ENCODE measurements around the gene PDXDC1.
A peak's percentile ranks its signal among the peaks of the same experiment; 100 is the strongest.
"Not testable (repeated sequence)": the region's sequence is repeated elsewhere in the genome, so short reads cannot be mapped to it uniquely, and the experiment has no call there.

Gene PDXDC1, protein sequence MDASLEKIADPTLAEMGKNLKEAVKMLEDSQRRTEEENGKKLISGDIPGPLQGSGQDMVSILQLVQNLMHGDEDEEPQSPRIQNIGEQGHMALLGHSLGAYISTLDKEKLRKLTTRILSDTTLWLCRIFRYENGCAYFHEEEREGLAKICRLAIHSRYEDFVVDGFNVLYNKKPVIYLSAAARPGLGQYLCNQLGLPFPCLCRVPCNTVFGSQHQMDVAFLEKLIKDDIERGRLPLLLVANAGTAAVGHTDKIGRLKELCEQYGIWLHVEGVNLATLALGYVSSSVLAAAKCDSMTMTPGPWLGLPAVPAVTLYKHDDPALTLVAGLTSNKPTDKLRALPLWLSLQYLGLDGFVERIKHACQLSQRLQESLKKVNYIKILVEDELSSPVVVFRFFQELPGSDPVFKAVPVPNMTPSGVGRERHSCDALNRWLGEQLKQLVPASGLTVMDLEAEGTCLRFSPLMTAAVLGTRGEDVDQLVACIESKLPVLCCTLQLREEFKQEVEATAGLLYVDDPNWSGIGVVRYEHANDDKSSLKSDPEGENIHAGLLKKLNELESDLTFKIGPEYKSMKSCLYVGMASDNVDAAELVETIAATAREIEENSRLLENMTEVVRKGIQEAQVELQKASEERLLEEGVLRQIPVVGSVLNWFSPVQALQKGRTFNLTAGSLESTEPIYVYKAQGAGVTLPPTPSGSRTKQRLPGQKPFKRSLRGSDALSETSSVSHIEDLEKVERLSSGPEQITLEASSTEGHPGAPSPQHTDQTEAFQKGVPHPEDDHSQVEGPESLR

GRCh38 chr16:14974656-14975417 lies at the start of gene PDXDC1:
Gene PDXDC1, plus strand, starts transcription at chr16:14975026. Its CDS starts 174 bp downstream, at chr16:14975200.
- DNase-seq (ENCODE audit: low read depth in 2 of 2) = peak; percentile 93 to 98

- DNase-seq (ENCODE audit: low read depth in 2 of 2) = not testable (repeated sequence)
These were observed 46.6 kb upstream of the PDXDC1 start for GRCh38 chr16:14928064-14928714.

GRCh38 chr16:14929176-14929575 lies 45.6 kb upstream of the PDXDC1 start:
- DNase-seq (ENCODE audit: low read depth in 2 of 2) = not testable (repeated sequence)

- not testable (repeated sequence) for DNase-seq (ENCODE audit: low read depth in 2 of 2)
These were observed 44.6 kb upstream of the PDXDC1 start for GRCh38 chr16:14930246-14930645.

DNA sequence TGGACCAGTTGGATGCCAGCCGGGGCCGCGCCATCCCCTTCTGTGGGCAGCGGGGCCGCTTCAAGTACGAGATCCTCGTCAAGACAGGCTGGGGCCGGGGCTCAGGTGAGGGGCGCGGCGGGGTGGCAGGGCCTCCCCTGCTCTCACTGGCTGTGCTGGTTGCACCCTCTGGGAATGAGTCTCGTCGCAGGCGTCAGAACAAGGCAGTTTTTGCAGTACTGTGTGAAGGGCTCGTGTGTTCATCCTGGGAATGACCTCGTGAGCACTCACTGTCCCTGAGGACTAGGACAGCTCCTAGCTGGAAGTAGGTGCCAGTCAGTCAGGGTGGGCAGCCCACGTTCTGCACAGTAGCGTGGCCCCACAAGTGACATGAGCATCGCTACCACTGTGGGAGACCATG lies 43.9 kb upstream of the PDXDC1 start:
- not testable (repeated sequence) for DNase-seq (ENCODE audit: low read depth in 2 of 2)

GRCh38 chr16:14932581-14933375 lies 42.0 kb upstream of the PDXDC1 start:
- DNase-seq (ENCODE audit: low read depth in 2 of 2) = not testable (repeated sequence)

DNA sequence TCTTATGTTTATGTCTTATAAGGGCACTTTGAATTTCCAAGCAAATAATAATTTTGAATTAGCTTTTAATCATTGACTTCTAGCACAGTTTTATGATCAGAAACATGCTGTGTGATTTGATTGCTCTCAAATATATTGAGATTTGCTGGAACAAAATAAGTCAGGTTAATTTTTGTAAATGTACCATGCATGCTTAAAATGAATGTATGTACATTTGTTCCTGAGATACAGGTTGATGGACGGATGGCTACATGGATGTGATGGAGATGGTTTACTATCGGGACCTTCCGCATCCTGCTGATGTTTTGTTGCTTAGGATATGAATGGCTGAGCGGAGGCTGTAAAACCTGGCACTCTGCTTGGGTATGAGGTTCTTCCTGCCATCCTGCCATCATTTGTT lies 37.7 kb upstream of the PDXDC1 start, which contains the start of gene NPIPA1:
Gene NPIPA1 (plus strand): TSS at position 301 of the 400 bp plus-strand sequence. CDS start 0 bp downstream, at position 301.
- not testable (repeated sequence) for DNase-seq (ENCODE audit: low read depth in 2 of 2)

- not testable (repeated sequence) for DNase-seq (ENCODE audit: low read depth in 2 of 2)
These were observed 36.8 kb upstream of the PDXDC1 start for GRCh38 chr16:14937994-14938393.

DNA sequence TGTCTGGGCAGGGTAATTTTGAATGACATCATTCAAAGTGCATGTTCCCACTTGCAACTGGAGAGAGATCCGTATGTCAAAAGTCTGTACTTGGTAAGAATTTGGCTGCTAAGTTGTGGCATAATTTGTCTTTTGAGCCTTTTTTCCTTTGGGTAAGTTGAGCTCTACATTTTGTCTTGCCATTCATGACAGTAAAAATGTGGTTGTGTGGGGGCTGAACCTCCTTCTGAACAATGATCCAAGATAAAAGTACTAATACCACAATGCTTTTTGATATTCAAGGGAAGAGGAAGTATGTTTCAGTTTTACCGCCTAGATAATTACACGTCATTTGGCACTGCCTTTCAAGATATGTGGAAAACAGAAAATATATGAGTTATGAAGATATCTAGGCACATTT lies 32.1 kb upstream of the PDXDC1 start:
- not testable (repeated sequence) for DNase-seq (ENCODE audit: low read depth in 2 of 2)

GRCh38 chr16:14955546-14956231 lies 19.1 kb upstream of the PDXDC1 start:
- no peak for DNase-seq (ENCODE audit: low read depth in 2 of 2)

DNA sequence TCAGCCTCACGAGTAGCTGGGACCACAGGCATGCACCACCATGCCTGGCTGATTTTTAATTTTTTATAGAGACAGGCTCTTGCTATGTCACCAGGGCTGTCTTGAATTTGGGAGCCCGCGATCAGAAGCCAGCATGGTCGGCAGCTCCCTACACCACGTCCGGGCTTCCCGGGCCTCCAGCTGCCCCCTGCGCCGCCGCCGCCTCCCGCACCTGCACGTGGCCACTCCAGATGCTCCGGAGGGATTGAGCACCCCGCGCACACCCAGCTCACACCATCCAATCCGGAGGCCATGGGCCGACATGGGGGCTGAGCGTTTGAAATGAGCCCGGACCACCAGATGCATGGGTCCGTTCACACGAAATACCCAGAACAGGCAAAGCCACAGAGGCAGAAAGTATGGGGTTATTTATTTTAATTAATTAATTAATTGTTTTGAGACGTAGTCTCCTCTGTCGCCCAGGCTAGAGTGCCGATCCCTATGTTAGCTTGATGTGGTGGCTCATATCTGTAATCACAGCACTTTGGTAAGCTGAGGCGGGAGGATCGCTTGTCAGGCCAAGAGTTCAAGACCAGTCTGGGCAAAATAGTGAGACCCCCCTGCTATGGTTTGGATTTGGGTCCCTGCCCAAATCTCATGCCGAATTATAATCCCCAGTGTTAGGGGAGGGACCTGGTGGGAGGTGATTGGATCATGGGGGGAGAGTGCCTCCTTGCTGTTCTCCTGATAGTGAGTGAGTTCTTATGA lies 17.1 kb upstream of the PDXDC1 start:
- no peak for DNase-seq (ENCODE audit: low read depth in 2 of 2)

DNA sequence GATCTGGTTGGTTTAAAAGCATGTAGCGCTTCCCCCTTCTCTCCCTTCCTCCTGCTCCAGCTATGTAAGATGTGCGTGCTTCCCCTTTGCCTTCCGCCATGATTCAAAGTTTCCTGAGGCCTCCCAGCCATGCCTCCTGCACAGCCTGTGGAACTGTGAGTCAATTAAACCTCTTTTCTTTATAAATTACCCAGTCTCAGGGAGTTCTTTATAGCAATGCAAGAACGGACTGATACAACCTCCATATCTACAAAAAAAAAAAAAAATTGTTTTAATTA lies 16.6 kb upstream of the PDXDC1 start:
- no peak for DNase-seq (ENCODE audit: low read depth in 2 of 2)

GRCh38 chr16:14958970-14959369 lies 15.9 kb upstream of the PDXDC1 start:
- no peak for DNase-seq (ENCODE audit: low read depth in 2 of 2)

DNA sequence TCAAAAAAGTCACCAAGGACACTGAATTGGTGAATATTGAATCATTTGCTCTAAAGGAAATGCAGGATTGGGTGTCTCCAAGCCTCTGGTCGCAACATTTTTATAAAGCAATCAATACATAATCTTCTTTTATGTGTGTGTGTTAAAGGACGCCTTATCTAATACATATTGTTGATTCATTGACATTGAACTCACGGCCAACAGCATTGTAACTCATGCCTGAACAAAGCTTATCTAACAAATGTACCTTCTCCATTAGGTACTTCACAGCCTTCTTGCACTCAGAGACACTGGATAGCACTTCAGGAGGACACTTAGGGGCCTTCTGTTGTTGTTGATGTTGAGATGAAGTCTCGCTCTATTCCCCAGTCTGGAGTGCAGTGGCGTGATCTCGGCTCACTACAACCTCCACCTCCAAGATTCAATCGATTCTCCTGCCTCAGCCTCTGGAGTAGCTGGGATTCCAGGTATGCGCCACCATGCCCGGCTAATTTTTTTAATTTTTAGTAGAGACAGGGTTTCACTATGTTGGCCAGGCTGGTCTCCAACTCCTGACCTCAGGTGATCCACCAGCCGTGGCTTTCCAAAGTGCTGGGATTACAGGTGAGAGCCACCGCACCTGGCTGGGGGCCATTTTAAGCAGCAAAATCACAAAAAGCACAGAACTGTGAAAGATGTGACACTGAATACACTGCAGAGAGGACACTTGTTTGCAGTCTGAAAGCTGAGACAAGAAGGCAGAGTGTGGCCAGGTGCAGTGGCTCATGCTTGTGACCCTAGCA lies 13.2 kb upstream of the PDXDC1 start:
- no peak for DNase-seq (ENCODE audit: low read depth in 2 of 2)

- no peak for DNase-seq (ENCODE audit: low read depth in 2 of 2)
These were observed 11.3 kb upstream of the PDXDC1 start for GRCh38 chr16:14963281-14964173.

- no peak for DNase-seq (ENCODE audit: low read depth in 2 of 2)
These were observed 9.5 kb upstream of the PDXDC1 start for GRCh38 chr16:14965328-14965727.

GRCh38 chr16:14969795-14970194 lies 5.0 kb upstream of the PDXDC1 start:
- not testable (repeated sequence) for DNase-seq (ENCODE audit: low read depth in 2 of 2)

Measured in stimulated activated CD8-positive, alpha-beta memory T cell treated with anti-CD3 and anti-CD28 coated beads, Interleukin-7, amount 100 ng/mL, for 1 hour (primary cell).